HG03558 (cell line): ENCODE results near the gene TTL.
"Not testable (repeated sequence)": the region's sequence is repeated elsewhere in the genome, so short reads cannot be mapped to it uniquely, and the experiment has no call there.

ENCODE experiments used
- ATAC-seq: cut with Tn5 transposase; IDR thresholded peaks from one replicate; pipeline ENCODE4 v1.9.1; 2021; ENCODE audit warnings: moderate number of reproducible peaks; ENCODE audit not compliant: unreplicated experiment; ENCODE audit errors: extremely low read depth

Gene TTL

DNA sequence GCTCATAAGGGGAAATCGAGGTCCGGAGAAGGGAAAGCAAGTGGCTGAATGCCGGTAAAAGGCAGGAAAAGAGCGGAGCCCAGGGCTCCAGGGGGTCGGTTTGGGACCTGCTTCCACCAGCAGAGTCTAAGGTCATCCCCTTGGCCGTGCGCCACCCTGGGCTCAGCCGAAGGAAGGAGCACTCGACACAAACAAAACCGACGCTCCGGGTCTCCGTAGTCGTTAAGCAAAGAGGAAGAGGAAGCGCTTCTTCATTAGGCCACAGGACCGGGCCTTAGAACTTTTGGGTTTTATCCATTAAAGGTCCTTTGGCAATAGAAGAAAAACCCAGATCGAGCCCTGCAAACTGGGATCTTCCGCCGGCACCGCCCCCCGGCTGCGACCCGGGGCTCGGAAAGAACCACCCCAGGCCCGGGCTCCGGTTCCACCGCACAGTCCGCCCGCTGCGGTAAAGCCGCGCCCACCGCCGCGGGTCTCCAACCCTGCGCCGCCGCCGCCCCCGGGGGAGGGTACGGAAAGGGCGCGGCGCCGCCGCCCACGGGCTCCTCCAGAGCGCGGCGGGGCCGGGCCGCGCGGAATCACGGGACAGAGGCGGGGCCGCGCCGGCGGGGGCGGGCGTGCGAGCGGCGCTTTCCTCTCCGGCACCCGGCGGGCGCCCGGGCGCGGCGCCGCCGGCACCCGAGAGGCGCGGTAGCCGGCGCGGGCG lies at the start of gene TTL:
TSS of gene TTL (plus strand) at position 629 of the 706 bp plus-strand sequence. CDS start 189 bp downstream, outside the sequence.
- ATAC-seq: peak; percentile 45

DNA sequence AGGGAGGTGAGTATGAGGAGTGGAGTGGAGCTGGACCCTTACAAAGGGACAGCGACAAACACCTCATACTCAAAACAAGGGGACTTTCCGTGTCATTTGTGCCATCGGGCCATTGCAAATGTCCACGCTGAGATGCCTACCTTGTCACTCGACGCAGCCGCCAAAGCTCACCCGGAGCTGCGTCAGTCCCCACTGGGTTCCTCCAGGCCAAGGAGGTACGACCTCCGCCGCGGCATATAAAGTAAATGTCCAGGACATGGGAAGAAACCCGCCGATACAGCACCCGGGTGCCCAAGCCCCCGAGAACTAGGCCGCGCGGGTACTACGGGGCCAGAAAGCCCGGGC lies 49.6 kb upstream of the TTL start:
- not testable (repeated sequence) for ATAC-seq

DNA sequence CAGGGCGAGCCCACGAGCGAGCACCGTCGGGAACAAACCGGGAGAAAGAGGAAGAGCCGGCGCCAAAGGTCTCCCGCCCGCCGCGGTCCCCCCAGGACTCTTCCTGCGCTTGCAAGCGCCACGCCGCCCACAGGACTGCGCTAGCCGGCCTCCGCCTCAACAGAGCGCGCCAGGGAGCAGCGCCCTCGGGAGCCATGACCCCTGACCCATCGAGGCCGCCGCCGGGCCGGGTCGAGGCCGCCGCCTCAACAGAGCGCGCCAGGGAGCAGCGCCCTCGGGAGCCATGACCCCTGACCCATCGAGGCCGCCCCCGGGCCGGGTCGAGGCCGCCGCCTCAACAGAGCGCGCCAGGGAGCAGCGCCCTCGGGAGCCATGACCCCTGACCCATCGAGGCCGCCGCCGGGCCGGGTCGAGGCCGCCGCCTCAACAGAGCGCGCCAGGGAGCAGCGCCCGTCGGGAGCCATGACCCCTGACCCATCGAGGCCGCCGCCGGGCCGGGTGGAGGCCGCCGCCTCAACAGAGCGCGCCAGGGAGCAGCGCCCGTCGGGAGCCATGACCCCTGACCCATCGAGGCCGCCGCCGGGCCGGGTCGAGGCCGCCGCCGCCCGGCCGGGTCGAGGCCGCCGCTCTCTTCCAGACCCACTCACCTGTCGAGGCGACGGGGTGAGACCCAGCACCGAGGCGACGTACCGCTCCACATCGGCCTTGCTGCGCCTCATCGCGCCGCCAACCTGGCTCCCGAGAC lies 49.0 kb upstream of the TTL start:
- not testable (repeated sequence) for ATAC-seq

- peak; percentile 89 for ATAC-seq
Measured at GRCh38 chr2:112433480-112433879, 48.5 kb upstream of the TTL start, which contains the start of gene RGPD8. Gene RGPD8 (minus strand): TSS chr2:112433645. CDS start chr2:112433453, 192 bp downstream.

GRCh38 chr2:112433932-112434730 lies 47.8 kb upstream of the TTL start:
- ATAC-seq: no peak

DNA sequence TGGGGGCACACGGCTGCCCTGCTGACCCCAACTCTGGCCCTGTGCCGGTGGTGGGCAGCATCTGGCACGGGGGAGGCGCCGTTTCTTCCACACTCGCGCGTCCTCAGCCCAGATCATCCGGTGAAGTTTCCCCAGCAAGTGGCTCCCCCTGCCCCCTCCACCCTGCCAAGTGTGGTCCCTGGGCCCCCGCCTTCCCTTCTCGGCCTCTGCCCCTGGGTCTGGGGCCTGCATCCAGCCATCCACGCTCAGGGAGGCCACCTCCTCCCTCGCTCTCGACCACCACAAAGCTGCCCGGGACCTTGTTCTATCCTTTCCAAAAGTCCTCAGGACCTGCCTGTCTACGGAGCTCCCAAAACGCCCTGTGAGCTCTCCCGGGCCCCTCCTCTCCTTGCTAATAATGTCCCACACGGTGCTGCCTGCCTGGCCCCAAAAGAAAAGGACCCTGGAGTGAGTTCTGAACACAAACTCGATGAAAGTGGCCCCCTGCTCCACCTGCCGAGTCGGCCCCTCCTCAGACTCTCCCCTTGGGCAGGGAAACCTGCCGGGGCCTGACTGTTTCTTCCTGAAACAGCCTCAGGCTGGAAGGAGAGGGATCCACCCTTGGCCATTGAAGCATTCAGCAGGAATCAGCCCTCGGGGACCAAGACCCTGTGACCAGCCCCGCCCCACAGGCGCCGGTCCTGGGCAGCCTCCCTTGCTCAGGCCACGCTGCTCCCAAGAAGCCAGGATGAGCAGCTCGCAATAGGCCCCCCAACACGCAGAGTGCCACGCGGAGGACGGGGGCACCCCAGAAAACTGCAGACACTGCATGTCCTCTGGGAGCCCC lies 46.9 kb upstream of the TTL start:
- not testable (repeated sequence) for ATAC-seq

- not testable (repeated sequence) for ATAC-seq
Measured at GRCh38 chr2:112435716-112436431, 46.1 kb upstream of the TTL start.

- ATAC-seq: not testable (repeated sequence)
Measured at GRCh38 chr2:112436993-112437392, 45.0 kb upstream of the TTL start.

GRCh38 chr2:112437405-112437831 lies 44.5 kb upstream of the TTL start:
- not testable (repeated sequence) for ATAC-seq

DNA sequence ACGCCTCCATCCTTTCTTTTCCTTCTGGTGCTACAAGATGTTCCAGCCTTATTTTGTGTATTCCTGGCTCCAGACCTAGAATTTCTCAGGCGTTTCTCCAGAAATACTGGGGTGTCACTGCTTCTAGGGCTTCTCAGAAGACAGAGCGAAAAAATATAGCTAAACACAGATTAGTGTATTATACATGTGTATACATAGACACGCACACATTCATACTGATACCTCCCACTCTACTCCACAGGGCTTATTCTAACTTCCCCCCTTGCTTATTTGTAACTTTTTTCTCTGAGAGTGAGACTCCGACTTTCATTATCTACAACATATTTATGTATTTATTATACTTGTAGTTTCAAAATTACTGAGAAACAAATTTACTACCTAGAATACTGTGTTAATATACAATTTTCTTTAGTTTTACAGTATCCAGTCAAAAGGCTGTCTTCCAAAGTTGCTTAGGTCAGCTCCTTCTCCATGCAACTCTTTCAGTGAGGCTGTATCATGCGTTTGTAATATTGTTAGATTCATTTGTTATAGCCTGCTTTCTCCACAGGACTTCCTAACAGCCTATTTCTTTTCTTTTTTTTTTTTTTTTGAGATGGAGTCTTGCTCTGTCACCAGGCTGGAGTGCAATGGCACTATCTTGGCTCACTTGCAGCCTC lies 43.2 kb upstream of the TTL start:
- ATAC-seq: not testable (repeated sequence)

- not testable (repeated sequence) for ATAC-seq
Measured at GRCh38 chr2:112444256-112444655, 37.7 kb upstream of the TTL start.

DNA sequence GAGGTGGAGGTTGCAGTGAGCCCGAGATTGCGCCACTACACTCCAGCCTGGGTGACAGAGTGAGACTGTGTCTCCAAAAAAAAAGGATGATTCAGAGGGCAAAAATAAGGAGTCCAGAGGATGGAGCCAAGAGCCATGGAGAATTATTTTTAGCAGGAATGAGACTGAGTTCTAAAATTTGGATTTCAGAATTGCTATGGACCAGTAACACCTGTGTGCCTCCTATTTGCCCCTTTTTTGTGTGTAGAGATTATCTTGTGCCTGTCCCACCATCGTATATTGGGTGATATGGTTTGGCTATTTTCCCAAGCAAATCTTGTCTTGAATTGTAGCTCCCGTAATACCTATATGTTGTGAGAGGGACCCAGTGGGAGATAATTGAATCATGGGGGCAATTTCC lies 32.1 kb upstream of the TTL start:
- ATAC-seq: no peak

DNA sequence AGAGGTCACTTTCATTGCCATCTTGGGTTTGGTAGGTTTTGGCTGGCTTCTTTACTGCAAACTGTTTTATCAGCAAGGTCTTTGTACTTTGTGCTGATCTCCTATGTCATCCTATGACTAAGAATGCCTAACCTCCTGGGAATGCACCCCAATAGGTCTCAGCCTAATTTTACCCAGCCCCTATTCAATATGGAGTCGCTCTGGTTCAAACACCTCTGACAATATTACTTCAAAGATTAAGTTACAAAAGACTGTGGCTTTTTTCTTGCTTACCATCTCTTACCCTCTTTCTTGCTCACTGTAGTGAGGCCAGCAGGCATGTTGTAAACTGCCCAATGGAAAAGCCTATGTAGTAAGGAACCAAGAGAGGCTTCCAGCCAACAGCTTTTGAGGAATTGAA lies 30.6 kb upstream of the TTL start:
- no peak for ATAC-seq

GRCh38 chr2:112454586-112454985 lies 27.4 kb upstream of the TTL start:
- no peak for ATAC-seq

- no peak for ATAC-seq
Measured at GRCh38 chr2:112459372-112459771, 22.6 kb upstream of the TTL start.

GRCh38 chr2:112462178-112462577 lies 19.8 kb upstream of the TTL start:
- no peak for ATAC-seq

DNA sequence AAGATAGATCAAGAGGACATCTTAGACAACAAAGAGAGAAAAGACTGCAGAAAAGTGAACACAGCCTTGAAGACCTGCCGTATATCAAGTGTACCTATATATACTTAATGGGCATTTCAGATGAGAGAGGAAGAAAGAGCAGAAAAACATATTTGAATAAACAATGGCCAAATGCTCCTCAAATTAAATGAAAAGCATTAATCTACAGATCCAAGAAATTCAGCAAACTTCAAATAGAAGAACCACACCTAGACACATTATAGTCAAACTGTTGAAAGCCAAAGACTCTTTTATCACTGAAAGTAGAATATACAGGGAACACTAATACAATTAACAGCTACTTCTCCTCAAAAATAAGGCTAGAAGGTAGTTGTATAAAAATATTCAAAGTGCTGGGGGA lies 18.7 kb upstream of the TTL start:
- no peak for ATAC-seq

DNA sequence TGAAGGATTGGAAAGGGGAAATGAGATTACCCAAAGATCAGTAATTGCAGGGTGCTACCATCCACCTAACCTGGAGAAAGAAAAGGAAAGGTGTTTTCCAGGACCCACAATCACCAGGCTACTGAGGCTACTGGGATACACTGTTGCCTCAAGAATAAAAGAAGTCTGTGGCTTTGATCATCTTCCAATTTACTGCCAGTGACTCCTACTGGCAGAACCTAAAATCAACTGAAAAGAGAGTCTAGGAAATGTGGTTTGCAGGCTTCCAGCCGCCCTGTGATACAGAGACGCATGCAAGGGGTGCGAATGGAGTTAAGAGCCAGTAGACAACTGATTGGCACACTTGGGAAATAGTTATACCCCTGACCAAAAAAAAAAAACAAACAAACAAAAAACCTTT lies 16.6 kb upstream of the TTL start:
- ATAC-seq: no peak
